ENCODE data around the gene GPATCH2.
"Not testable (repeated sequence)": the region's sequence is repeated elsewhere in the genome, so short reads cannot be mapped to it uniquely, and the experiment has no call there.

Gene GPATCH2

DNA sequence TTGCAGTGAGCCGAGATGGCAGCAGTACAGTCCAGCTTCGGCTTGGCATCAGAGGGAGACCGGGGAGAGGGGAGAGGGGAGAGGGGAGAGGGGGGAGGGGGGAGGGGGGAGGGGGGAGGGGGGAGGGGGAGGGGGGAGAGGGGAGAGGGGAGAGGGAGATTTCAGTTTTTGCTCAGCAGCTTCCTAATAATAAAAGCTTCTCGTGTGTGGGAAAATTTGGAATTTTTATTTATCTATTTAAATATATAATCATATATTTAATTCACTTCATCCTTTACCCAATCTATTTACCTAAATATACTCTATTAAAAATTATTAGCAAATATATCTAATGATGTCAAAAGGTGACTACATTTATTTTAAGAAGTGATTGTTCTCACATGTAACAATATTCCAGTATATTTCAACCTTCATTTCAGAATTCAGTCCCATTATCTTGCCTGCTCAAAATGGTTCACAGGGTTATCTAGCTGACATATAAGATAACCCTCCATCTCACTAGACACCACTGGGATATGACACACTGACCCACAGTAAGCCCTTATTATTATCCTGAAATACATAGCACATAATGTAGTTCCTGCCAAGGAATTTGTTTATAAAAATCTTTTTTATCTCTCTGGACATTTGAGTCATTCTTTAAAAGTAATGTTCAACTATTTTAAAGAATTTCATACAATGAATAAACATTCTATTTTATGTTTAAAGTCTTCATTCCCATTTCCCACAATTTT lies 105.9 kb downstream of the GPATCH2 start:
- DNase-seq = no peak

DNA sequence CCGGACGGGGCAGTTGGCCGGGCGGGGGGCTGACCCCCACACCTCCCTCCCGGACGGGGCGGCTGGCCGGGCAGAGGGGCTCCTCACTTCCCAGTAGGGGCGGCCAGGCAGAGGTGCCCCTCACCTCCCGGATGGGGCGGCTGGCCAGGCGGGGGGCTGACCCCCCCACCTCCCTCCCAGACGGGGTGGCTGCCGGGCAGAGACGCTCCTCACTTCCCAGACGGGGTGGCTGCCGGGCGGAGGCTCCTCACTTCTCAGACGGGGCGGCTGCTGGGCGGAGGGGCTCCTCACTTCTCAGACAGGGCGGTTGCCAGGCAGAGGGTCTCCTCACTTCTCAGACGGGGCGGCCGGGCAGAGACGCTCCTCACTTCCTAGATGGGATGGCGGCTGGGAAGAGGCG lies 107.0 kb downstream of the GPATCH2 start:
- not testable (repeated sequence) for DNase-seq

DNA sequence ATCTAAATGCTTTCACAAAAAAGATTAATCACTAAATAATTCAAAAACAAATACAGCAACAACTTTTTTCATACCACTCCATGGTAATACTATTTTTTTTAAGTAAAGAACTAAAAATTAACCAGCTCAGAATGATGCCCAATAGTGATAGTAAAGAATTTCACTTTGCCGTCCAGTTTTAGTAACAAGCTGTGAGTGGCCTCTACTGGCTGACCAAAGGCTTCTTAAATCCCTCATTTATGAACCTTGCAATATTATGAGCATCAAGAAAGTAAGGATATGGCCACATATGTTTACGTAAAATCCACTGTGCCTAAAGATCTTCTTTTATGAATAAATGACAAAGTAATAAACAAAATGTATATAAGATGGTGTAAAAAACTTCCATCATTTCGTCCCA lies 108.6 kb downstream of the GPATCH2 start:
- no peak for DNase-seq

DNA sequence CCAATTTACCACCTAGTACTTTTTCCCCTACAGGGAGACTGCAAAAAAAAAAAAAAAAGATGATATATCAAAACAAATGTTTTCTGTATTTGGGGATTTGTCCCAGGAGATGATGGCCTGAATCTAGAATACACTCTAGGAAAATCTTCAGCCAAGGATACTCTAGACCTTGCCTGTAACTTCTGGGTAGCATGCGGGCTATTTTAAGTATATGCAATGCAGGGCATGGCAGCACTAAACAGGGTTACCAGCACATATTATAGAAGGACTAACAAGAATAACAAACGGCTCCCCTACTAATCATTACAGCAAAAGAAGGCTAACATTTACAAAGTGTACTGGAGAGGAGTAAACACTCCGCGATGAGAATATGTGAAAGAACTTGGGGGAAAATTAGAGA lies 109.6 kb downstream of the GPATCH2 start:
- DNase-seq = no peak

DNA sequence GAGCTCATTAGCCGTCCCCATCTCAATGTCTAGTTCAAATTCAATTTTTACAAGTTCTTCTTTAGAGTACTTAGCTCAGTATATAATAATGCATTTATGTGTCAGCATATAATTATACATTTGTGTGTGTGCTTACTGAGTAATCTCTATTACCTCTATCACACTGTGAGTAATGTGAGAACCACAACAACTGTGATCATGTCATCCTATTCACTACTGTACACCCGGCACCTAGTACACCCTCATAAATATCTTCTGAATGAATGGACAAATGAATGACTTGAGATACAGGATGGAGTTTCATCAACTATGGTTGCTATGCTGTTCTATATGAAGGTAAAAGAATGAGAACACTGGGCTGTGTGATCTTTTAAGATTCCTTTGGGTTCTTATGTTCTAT lies 124.0 kb downstream of the GPATCH2 start:
- no peak for DNase-seq

DNA sequence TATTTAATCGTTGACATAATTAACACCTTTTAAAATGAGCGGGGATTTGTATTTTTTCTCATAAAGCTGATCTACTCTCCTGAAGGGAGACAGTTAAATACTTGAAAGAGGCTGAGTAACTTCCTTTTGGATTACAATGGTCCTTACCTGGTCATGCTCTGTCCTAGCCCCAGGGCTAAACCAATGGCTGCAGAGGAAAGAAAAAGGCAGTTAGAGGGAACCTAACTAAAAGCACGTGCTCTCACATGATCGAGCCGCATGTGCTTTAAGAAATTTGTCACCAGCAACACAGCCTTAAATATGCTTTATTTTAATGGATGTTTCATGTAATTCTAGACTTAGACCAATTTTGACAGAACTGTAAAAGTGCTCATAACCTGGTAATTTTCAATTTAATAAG lies 132.7 kb downstream of the GPATCH2 start:
- DNase-seq = no peak

DNA sequence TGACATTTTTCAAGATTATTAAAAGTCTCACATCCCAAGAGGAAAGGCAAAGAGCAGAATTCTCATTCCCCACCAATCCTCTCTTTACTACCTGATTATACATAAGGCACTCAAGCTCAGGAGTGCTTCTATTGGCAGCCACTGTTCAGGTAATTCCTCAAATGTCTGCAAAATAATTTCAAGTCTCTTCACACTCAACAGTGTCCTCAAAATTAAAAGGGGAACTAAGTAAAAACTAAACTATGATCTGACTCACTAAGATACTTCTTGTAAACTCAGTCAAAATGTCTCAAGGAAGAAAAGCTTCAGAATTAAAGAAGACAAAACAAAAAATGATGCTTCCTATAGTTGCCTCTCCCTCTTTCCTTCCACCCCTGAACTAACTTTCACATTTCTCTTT lies 135.6 kb downstream of the GPATCH2 start:
- DNase-seq = no peak

DNA sequence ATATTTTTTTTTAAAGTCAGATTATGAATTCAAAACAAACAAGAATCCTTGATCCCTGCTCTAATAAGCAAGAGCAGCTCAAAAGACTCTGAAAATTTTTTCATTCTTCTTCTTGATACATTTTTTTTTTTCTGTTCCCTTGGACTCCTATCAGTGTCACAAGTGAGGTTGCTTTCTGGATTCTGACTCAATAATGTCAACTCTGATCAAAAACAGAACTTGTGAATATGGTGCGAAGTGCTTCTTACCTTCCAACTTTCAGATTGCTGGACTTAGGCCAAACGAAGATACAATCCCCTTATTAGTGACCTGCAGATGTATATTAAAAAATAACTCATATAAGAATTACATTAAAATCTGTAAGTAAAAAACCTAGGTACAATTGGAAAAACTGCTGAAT lies 136.1 kb downstream of the GPATCH2 start:
- no peak for DNase-seq

DNA sequence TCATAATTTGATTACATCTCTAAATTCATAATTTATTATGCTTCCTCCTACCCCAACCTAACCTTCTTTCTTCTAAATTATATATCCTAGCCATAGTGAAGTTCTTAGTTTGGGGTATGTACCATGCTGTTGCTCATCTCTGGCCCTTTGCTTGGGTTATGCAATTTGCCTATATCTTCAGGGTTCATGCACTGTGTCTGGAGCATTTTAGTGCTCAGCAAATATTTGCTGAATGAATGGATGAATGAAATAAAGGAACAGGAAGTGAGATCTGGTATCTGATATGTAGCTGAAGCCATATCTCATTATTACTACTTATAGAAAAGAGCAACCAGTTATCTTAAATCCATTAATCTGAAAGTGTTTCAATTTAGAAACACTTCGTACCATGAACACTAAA lies 137.6 kb downstream of the GPATCH2 start:
- no peak for DNase-seq

DNA sequence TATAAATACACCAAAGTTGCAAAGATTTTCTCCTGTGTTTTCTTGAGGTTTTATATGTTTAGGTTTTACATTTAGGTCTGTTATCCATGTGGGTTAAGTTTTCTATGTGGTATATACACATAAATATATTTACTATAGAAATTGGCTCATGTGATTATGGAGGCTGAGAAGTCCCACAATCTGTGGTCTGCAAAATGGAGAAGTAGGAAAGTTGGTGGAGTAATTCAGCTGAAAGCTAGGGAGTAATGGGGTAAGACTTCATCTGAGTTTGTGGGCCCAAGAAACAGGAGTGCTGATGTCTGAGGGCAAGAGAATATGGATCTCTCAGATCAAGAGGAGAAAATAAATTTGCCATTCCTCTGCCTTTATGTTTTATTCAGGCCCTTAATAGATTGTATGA lies 146.0 kb downstream of the GPATCH2 start:
- no peak for DNase-seq

DNA sequence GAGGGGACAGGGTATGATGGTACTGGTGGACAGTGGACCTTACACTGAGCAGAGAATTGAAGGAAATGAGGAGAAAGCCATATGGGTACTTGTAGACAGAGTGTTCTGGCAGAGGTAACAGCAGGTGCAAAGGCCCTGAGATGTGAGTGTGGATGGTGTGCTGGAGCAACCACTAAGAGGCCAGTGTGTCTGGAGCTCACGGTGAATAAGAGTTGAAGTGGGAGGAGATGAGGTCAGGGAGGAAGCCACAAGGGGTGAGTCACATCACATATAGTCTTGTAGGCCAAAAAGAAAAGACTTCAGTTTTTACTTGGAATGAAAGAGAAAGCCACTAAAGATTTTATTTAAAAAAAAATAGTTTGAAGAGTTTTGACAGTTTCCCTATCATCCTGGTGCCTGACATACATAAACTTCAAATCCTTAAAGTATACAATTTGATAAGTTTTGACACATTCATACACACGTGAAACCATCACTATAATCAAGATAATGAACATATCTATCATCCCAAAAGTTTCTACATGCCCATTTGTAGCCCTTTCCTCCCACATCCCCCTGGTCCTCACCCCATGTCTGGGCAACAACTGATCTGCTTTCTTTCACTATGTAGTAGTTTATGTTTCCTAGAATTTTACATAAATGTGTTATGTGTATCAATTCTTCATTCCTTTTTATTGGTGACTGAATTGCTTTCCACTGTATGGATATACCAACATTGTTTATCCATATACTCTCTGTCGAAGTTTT lies 148.4 kb downstream of the GPATCH2 start:
- DNase-seq = peak; percentile 18

DNA sequence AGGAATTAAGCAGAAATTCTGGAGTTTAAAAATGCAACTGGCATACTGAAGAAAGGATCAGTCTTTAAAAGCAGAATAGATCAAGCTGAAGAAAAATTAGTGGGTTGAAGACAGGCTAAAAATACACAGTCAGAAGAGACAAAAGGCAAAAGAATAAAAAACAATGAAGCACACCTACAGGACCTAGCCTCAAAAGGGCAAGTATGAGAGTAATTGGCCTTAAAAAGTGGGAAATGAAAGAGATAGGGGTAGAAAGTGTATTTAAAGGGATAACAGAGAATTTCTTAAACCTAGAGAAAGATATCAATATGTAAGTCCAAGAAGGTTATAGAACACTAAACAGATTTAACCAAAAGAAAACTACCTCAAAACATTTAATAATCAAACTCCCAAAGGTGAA lies 152.4 kb downstream of the GPATCH2 start:
- no peak for DNase-seq

DNA sequence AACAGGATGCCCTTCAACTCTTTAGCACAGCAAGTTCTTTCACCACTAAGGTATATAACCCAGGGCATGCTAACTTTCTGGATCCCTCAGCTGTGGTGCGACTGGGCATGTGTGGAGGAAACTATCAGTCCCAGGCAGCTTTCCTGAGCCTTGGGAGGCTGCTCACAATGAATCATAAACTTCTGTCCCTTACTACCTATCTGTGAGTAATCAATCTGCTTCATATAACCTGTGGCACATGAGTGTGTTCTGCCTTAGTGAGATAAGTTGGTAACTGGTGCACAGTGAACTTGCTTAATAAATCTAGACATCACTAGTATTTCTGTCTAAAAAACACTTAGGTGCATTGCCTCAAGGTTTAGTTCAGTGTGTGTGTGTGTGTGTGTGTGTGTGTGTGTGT lies 158.0 kb downstream of the GPATCH2 start:
- no peak for DNase-seq

DNA sequence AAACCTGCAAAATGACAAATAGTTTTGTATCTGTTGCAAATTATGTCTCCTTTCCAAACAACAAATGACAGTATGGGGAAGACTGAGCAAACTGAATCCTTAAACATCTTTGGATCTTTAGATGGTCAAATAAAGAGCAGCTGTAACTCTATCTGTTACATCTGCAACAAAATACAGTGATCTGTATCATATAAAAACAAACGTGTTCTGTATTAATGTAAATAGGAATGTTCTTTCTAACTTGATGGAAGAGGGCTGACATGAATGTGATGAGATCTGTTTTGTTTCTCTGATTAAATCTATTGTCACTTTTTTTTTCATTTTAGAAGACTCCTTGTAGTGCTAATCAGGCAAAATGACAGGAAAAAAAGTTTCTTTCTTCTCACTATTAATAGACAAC lies 159.5 kb downstream of the GPATCH2 start:
- DNase-seq = no peak

DNA sequence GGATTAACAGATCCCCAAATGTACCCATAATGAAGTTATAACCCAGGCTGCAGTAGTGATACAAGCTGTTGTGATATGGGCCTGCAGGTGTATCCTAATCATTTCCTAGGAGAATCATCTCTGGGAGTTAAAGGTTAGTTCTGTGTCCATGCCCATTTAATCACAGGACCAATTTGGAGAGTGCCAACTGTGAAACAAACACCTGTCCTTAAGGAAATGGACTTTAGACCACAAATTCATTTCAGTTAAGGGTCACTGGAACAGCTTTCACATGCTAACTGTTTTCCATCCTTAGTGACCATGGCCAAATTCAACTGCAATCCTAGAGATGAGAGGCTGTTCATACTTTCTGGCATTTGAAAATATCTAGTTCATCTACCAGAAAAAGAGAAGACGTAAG lies 160.9 kb downstream of the GPATCH2 start:
- no peak for DNase-seq

DNA sequence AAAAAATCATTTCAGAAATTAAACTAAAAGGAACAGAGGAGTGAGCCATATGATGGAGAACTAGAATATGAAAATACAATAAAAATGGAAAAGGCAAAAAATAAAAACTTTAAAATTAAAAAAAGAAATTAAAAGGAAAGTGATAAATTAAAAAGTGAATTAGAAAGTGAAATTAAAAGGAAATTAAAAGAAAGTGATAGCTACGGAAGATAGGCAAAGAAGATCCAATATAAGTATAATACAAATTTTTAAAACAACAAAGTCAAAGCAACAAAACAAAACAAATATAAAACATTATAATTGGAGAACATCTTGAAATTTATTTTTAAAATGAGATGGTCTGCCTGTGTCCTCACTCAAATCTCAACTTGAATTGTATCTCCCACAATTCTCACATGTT lies 165.8 kb downstream of the GPATCH2 start:
- DNase-seq = no peak

DNA sequence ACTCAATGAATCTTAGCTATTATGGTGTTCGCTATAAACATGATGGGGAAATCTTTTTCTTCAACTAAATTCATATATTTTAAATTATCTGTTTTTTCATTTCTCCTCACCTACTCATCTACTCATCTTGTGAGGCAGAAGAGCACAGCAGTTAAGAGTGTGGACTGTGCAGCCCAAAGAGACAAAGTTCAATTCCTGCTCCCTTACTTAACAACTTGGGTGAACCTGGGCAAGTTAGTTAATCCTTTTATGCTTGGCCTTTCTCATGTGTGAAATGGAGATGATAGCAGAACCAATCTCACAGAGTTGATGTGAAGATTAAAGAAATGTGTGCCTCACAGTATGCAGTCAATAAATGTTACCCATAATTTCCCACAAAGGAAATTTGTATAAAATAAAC lies 168.2 kb downstream of the GPATCH2 start:
- no peak for DNase-seq

DNA sequence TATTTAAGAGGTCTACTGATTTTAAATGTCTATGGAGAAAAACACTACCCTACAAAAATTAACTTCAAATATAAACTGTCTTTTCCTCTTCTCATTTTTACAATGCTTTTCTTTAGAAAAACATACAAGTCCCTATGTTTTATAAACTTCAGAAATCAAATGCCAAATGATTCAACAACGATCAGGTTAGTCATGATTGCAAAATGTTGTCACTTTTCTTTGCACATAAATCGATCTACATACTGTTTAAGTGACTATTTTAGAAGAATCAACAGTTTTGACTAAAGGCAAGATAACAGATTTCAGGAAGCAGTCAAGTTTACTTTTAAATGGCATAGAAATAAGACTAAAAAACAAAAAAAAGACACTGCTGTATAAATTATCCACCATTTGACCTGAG lies 168.7 kb downstream of the GPATCH2 start:
- DNase-seq = no peak

DNA sequence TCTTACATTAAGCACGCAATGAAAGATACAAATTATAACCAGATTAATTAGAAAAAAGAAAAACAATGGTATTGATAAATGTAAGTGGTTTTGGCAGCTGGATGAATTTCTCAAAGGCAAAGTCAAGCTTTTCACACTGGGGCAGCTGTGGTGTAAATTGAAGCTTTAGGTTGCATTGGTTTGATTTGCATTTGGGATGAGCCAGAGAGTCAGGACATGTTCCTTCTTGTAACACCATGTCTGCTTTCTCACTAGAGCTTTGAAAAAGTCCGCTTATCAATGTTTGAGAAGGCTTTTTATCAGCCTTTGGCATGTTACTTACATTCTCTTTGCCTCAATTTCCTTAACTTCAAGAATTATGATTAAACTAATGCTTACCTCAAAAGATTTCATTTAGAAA lies 173.9 kb downstream of the GPATCH2 start:
- DNase-seq = no peak

DNA sequence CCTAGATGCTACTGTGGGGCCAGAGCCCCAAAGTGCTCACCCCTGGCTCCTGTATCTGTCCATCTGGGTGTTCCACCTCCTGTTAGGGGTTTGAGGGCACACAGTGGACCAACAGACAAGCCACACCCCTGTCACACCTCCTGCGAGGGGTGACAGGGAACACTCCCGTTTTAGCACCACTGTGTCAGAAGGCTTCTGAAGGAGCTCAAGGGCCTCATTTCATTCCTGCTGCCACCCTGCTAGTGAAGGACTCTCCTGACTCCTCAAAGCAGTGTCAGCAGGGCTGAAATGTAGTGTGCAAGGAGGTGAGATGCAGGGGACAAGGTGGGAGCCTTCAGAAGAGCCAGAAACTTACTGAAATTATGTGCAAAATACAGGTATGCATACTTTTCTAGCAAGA lies 174.6 kb downstream of the GPATCH2 start:
- DNase-seq = no peak

DNA sequence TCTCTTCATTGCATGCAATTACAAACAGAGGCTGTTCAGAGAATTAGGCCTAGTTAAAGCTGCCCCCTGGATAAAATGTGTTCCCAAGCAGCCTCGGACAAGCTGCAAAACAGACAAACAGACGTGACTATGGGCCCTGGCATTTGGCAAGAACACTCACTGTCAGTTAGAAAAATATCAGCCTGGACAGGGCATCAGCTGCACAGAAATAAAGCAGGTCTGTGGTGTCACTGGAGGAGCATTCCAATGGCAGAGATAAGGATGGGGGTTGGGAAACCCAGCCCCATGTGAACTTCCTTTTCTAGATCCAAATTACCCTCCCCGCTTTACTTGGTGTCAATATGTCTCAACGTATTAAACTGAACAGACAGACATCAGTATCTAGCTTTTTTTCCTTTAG lies 177.1 kb downstream of the GPATCH2 start:
- DNase-seq = no peak

DNA sequence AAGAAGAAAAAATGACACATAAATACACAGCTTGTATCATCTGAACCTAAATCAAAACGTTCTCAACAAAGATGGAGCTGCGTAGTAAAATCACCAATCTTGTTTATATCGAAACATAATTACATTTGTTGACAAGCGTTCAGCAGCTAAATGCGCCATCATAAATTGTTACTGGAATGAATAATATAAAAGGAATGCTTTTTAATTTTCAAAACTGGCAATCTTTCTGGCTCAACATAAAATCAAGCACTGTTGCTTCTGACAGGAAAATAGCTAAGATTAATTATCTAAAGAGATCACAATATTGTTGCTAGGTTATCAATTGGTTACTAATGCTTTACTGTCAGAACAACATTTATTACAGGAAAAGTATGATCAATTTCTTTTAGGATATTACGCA lies 181.5 kb downstream of the GPATCH2 start:
- no peak for DNase-seq

DNA sequence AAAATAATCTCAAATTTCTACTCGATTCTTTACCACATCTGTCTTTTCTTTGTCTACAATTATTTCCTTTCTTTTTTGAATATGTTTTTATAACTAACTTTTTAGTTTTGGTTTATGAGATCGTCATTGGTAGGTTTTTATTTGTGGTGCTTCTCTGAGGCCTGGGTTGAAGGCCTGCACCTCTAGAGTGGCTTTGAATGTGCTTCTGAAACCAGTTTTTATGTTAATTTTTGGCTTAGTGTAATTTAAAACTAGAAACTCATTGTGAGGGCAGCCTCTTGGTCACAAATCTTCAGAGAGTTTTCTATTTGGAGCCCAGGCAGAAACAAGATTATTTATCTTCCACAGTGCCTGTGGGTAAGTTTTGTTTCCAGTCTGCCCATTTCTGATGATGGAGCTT lies 187.0 kb downstream of the GPATCH2 start:
- DNase-seq = no peak

DNA sequence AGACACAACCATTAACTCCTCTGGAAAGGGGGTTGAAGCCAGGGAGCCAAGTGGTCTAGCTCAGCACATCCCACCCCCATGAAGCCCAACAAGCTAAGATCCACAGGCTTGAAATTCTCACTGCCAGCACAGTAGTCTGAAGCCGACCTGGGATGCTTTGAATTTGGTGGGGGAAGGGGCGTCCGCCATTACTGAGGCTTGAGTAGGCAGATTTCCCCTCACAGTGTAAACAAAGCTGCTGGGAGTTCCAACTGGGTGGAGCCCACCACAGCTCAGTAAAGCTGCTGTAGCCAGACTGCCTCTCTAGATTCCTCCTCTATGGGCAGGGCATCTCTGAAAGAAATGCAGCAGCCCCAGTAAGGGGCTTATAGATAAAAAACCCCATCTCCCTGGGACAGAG lies 193.5 kb downstream of the GPATCH2 start:
- no peak for DNase-seq

DNA sequence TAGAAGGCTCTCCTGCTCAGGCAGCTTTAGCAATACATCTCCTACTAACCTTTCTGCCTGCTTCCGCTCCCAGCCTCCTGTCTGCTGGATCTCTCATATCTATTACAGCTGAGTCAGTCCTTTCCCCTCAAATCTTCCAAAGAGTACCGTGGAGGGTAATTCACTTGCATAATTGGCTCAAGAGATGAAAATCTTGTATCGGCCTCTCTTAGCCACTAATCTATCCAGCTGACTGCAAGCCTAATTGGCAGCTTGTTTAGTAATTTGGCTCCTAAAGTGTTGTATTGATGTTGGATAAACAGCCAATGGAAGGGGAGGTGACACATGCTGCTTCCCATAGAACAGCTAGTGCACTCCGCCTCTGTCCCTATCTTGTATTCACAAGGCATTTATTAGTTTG lies 195.7 kb downstream of the GPATCH2 start:
- DNase-seq = no peak

Measured in CD4-positive, alpha-beta T cell treated with Interleukin-17A for 1 hour (primary cell).